ENCODE data around the gene MICU2.

The MICU2 gene, protein sequence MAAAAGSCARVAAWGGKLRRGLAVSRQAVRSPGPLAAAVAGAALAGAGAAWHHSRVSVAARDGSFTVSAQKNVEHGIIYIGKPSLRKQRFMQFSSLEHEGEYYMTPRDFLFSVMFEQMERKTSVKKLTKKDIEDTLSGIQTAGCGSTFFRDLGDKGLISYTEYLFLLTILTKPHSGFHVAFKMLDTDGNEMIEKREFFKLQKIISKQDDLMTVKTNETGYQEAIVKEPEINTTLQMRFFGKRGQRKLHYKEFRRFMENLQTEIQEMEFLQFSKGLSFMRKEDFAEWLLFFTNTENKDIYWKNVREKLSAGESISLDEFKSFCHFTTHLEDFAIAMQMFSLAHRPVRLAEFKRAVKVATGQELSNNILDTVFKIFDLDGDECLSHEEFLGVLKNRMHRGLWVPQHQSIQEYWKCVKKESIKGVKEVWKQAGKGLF

DNA sequence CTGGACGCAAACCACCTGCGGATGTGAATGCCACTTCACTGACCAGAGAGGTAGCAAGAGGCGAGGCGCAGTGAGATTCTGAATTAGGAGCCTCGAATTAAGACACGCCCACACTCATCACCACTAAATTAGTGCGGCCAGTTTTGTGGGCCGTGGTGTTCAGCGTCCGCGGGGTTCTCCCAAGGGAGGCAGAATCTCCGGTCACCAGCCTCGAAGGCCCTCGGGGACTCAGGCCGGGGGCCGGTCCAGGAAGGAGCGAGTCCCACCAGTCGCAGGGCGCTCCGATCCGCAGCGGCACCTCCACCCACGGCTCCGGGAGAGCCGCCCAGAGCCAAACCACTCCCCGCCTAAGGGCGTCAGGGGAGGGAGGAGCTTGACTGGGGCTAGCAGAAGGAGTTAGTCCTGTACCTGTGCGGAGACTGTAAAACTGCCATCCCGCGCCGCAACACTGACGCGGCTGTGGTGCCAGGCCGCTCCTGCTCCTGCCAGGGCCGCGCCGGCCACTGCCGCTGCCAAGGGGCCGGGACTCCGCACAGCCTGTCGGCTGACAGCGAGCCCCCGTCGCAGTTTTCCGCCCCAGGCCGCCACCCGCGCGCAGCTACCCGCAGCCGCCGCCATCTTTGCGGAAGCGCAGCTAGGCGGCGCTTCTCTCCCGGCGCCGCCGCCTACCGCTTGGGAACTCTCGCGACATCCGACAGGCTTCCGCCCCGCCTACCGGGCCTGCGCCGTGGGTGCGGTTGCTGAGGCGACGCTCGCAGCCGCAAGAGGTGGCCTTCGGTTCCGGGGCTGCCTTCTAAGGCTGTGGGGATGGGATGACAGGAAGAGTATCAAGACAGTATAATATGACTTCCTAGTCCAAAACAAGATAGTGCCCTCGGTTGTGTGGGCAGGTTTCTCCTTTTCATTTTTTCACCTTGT lies at the start of gene MICU2:
MICU2 (minus strand) TSS at position 640 of the 918 bp plus-strand sequence; CDS start at position 618, 22 bp downstream.
- FAIRE-seq, result peak; percentile 39

DNA sequence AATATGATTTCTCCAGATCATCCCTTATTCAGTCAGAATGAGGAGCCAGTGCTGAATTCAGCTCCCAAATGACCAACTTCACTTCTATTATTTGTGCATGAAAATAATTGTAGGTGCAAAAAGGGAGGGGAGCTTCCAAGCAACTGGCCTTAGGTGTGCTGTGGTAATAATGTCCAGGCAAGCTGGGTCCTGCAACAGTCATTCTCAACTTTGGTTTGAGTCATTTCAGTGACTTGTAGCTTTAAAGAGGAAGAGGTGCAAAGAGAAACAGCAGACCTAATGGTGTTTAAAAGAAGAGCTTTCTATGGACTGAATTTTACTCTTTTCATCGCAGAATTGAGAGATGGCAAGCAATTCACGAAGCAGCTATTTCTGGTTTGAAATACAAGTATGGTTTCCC lies 37.7 kb upstream of the MICU2 start:
- FAIRE-seq, result no peak

DNA sequence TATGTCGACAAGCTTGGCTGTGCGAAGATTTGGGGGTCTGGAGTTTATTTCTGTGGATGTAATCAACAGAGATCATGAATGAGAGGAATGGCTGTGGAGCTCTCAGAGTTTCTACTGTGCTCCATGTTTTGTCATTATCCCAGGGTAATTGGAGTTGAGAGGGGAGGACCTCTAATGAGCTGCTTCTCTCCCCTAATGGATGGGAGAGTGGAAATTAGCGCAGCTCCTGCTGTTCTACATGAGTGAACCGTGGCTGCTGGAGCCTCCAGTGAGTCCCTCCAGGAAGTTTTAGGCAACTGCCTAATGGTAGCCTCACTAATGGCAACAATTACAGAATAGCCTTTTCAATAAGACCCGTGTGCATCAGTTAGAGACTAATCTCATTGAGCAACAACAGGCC lies 35.6 kb upstream of the MICU2 start:
- no peak for FAIRE-seq

DNA sequence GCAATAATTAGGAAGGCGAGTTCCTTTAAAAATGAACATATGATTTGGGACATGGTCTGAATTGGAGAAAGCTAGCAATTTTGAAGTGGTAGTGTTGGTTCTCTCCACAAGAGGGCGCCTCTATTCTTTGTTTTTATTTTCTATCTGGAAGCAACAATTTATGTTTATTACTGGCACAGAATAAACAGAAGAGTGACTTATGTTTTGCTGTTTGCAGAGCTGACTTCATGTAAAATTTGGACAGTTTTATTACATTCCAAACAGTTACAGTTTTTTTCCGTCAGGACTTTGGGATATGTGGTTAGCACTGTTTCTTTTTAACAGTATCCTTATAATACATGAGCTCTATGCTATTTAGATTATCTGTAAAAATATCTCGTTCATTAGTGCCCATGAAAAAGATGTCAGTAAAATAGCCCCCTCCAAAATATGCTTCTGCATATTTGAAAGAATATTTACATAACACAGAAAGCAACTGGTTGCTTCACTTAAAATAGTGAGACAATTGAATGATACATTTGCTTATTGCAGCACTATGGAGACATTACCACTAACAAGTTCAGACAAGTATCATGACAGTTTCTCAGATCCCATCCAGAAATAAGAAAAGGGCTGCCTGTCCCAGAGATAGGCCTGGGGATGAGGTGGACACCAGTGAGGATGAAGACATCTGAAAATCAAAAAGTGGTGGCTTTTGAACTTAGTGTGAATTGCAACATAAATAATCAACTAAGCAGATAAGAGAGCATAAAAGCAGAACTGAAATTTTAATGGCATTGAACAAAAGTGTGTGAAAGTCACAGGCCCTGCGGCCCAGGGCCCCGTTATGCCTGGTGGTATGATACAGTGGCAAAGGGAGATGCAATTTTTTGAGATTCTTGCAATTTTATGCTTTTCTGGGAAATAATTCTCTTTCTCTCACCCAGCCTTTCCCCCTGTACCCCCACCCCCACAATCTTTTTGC lies 34.6 kb upstream of the MICU2 start:
- peak; percentile 52 for FAIRE-seq

DNA sequence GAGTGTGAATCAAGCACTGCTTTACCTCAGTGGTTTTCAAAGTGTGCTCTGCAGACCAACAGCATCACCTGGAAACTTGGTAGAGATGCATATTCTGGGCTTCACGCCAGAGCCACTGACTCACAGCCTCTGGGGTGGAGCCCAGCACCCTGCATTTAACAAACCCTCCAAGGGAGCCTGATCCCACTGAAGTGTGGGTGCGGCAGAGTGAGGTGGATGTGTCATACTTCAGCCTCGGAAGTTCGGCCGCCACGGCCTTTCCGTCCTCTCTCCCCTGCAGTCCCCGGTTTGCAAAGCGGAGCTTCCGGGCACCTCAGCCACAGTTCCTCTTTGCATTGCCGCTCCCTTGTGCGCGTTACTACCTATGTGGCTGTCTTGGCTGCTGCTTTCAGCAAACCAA lies 33.3 kb upstream of the MICU2 start:
- FAIRE-seq, result no peak

DNA sequence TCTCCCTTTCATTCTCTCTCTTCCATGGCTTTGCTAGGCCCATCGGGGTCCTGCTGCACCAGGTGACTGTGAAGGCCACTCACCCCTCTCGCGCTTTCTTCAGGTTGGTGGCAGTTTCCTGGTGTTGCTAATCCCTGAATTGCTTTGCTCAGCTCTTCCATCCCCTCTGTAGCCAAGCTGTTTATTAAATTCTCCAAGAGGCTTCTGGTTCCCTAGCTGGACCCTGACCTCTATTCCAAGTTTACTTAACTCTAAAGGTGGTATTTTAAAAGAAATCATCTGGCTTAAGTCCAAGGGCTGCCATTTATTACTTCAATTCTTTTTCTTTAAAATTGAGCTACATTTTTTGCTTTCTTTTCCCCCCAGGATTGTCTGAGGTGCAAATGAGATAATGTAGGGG lies 32.7 kb upstream of the MICU2 start:
- FAIRE-seq, result no peak

DNA sequence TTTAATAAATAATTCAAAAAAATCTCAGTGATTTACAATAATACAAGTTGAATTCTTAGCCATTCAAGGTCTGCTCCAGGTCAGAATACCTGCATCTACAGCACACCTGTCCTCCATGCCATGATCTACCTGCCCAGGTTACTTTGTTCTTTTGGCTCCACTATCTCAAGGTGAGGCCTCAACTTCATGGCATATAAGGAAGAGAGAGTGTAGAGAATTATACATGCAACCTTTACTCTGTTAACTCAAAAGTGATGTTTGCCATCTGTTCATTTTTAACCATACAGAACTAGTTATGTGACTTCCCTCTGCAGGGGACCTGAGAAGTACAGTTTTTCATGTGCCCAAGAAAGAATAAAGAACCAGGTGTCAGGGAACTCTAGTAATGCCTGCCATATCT lies 28.2 kb upstream of the MICU2 start:
- FAIRE-seq, result no peak

DNA sequence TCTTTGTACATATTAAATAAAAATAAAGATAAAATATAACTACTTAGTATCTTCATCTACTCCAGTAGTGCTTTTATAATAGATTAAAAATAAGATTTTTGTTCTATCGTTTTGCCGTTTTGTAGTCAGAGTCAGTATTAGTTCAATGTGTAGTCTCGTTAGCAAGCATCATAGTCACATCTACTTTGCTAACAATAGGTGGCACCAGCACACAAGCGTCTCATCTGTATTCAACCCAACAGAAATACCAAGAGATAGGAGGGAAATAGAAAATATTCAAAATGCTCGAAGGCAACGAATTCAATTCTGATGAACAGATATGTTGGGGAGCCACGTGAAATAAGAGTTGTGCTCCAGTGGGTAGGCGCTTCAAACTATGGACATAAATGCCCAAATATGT lies 21.4 kb upstream of the MICU2 start:
- peak; percentile 94 for FAIRE-seq

DNA sequence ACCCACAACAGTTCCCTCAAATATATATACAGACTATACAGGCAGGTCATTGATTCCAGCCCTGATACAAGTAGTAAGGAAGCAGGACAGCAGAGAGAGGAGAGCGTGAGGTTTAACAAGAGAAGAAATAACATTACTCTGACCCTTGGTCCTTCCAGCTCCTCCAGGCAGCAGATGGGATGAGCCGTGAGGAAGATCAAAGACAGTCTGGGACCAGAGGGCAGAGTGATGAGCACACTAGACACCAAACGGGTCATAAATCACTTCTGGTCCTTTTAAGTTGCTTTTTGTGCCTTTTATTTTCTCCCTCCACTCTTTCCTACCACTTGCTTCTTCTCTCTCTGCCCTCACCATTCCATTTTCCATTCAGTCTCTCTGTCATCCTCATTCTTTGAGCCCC lies 16.9 kb upstream of the MICU2 start:
- FAIRE-seq, result no peak

DNA sequence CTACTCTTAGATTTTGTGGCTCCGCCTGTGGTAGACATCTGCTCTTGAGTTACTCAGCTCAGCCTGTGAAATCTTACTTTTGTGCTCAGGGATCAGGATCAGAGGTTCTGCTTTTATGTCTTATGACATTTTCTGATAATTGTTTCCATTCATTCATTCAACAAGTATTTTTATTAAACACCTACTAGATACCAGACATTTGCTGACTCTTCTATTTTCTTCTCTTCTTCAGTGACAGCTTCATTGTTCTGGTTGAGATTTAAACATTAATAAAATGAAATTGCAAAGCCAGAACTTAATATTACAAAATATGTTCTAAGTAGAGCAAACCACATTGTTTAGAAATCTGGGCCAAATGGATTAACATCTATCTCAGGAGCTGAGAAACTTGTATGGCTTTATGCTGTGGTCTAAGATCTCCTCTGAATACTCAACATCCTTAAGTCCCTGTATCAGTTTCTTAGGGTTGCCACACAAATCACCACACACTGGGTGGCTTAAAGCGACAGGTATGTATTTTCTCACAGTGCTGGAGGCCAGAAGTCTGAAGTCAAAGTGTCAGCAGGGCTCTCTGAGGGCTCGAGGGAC lies 15.8 kb upstream of the MICU2 start:
- no peak for FAIRE-seq

DNA sequence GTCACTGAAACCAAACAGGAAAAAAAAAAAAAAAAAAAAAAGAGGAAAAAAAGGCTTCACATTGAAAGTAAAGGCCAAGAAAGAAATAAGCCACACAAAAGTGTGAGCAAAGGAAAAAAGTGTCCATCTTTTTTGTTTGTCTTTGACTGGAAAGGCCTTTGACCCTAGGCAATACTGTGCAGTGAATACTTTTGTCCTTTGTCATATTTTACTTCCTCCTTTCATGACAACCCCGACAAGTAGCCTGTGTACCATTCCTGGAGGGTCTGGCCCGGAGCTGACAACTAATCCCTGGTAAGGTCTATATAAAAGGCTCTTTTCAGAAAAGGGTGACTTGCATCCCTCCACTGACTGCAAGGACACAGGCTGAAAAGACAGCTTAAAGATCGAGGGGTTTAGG lies 12.9 kb upstream of the MICU2 start:
- FAIRE-seq, result no peak

DNA sequence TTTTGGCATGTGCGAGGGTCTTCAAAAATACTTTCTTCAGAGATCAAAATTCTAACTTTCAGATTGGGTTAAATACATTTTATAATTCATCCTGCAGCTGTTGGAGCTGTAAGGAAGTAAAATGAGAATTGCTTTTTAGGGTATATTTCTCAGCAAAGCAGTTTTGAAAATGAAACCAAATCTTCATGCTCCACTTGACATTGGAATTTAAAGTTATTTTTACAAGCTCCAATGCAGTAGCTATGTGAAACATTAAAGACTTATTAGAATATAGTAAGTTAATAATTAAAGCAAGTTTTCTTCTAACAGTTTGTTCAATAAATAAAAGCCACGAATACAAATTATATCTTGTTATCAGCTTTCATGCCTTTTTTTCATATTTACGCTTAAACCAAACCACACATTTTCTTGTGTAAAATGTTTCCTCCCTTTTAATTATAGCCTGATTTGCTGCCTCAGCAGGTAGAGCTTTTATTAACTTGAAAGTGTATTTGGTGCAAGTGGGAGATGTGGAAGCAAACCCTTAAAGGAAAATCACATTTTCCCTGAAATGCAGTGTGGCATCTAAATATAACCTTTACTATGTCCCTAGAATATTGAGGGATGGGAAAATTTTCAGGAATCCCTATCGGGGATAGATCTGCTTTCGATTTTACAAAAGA lies 12.4 kb upstream of the MICU2 start:
- FAIRE-seq, result peak; percentile 43

DNA sequence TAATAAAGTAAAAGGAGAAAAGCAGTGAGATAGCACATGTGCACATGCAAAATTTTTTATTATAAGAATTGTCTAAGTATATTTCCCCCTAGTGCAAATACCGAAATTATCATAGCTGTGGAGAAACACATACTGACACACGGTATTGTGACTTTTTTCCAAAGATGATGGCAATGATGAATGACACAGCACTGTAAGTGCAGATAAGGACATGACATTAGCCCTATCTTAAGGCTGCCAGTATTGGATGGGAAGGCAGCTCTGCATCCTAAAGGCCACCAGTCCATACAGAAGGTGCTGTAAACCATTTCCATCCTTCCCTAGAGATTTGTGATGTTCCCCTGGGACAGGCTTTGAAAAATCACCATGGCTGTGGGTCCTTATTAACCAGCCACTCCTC lies 11.5 kb upstream of the MICU2 start:
- FAIRE-seq, result no peak

DNA sequence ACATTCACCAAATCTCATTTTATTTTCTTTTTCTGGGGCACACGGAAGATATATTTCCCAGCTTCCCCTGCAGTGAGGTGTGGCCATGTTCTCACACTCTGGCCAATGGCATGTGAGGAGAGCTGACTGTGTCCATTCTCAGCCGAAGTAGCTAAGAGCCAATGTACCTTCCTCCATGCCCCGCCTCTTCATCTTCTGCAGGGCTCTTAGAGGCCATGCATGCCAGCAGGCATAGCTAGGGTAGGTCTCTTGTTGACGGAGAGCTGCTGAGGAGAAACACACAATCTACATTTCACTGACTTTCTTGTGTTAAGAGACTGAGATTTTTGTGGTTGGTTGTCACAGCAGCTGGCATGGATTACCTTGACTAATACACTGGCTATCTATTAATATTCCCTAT lies 9.8 kb upstream of the MICU2 start:
- FAIRE-seq, result no peak

DNA sequence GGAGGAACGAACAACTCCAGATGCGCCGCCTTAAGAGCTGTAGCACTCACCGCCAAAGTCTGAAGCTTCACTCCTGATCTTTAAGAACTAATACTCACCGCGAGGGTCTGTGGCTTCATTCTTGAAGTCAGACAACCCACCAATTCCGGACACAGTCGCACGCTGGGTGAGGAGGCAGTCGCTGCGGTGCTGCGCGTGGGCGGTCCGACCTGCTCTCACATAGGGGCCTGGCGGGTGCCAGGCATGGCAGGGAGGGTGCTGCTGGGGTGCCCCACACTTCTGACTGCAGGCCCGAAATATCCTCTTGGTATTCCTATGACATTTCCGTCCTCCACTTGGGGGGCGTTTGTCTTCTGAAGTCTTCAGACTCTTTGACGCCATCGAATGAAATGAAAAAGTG lies 7.4 kb upstream of the MICU2 start:
- FAIRE-seq, result no peak

DNA sequence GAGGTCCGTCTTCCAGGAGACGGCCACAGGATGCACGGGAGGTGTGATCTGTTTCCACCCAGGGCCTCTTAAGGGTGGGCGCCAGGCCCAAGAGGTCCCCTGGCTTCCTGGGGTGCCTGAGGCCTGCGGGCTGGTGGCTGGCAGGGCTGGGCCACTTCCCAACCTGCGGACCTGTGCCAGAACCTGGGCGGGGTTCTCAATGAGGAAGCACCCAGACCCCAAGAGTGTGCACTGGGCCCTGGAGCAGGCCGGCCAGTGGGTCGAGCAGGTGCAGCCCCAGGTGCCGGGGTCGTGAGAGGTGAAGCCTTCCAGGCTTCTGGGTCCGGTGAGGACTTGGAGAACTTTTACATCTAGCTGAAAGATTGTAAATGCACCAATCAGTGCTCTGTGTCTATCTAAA lies 6.7 kb upstream of the MICU2 start:
- no peak for FAIRE-seq

DNA sequence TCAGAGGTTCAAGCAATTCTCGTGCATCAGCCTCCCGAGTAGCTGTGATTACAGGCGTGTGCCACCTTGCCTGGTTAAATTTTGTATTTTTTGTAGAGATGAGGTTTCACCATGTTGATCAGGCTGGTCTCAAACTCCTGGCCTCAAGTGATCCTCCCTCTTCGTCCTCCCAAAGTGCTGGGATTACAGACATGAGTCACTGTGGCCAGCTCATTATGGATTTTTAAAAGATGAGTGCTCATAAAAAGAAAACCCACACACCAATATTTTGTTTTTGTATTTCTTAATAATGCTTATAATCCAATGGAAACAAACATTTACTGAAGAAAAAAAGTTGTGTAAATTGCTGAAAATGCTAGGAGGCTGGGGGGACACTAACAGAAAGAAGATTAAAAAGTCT lies 5.0 kb upstream of the MICU2 start:
- no peak for FAIRE-seq

DNA sequence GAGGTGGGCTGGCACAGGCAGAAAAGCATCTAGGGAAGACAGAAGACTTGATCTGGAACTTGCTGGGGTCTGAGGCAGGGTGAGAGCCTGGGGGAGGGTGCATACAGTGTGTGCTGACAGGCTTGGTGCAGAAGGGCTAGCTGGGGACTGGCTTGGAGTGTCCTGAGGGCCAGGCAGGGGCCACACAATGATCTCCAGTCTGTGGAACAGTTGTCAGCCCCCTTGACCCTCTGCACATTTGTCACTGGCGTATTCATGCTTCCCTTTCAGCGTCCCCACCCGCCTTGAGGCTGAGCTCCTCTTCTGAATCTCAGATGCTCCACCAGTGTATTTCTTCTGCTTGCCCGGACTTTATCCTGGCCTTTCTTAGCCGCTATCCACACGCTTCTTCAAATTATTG lies 2.8 kb upstream of the MICU2 start:
- FAIRE-seq, result no peak

DNA sequence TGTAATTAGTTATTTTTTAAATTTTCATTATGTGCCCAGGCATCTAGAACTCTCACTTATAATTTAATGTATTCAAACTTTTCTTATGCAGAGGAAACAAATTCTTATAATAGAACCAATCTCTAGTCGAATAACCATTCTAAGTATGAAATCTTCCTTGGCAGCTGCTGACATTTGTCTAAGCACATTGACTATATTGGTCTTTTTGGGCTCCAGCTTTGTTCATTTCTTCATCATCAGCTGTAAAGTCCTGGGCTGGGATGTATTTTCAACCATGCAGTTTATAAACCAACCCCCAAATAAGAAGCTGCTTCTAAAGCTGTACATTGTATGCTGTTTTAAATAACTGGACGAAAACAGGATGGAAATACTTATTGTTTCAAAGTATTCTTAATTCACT lies 2.3 kb upstream of the MICU2 start:
- no peak for FAIRE-seq

DNA sequence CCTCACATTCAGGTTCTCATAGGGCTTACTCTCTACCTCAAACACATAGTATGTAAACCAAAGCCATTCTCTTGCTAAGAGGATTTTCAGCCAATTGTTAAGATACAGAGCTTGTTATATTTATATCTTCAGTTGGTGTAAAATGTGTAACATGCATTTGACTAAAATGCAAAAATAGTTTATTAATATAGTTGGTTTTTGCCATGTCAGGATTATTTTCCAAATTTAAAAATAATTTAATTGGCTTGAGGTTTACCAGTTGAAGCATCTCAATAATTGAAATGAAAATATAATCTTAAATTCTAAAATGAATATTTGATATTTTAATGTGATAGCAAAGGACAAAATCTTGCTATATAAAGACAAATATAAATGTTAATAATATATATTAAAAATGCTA lies 7.2 kb downstream of the MICU2 start:
- peak; percentile 84 for FAIRE-seq

DNA sequence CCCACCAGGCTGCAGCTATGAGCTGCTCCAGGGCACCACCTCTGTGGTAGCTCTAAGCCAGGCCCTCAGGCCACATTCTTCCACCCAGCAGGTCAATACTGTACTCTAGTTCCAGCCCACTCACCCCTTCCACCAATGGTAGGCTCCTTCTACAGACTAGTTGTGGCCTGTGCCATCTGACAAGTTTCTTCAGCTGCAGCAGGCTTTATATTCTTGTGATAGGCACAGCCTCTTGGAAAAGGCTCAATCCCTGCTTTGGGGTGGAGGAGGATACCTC lies 8.5 kb downstream of the MICU2 start:
- no peak for FAIRE-seq
